GM12892 (cell line): ENCODE measurements around the gene ABHD12.
"Not testable (repeated sequence)": the region's sequence is repeated elsewhere in the genome, so short reads cannot be mapped to it uniquely, and the experiment has no call there.

ENCODE experiments used
- POLR2A ChIP-seq: IDR thresholded peaks from 2 replicates; pipeline ENCODE4 v1.6.1; 2011; ENCODE audit warnings: low read depth, low read length, control low read depth
- POLR2AphosphoS5 ChIP-seq: IDR thresholded peaks from 2 replicates; pipeline ENCODE4 v1.6.1; 2011; ENCODE audit warnings: low read depth, low read length, control low read depth
- TAF1 ChIP-seq: IDR thresholded peaks from 2 replicates; pipeline ENCODE4 v1.6.1; 2011; ENCODE audit warnings: low read depth, mild to moderate bottlenecking, control low read depth, low read length, borderline replicate concordance

DNA sequence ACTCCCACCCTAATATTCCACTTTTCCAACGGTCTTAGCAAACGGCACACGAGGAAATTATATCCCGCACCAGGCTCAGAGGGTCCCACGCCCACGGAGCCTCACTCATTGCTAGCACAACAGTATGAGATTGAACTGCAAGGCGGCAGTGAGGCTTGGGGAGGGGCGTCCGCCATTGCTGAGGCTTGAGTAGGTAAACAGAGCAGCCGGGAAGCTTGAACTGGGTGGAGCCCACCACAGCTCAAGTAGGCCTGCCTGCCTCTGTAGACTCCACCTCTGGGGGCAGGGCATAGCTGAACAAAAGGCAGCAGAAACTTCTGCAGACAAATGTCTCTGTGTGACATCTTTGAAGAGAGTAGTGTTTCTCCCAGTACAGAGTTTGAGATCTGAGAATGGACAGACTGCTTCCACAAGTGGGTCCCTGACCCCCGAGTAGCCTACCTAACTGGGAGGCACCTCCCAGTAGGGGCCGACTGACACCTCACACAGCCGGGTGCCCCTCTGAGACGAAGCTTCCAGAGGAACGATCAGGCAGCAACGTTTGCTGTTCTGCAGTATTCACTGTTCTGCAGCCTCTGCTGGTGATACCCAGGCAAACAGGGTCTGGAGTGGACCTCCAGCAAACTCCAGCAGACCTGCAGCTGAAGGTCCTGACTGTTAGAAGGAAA, 129.7 kb downstream of the ABHD12 start:
- TF ChIP-seq POLR2A, POLR2AphosphoS5, TAF1: not testable (repeated sequence)
